HFF-Myc (cell line): ENCODE data around the gene OLIG3.

Experiments
- DNase-seq: peaks from one replicate; pipeline ENCODE4 v3.0.0-alpha.2; 2011; ENCODE audit warnings: low read depth; ENCODE audit errors: extremely low read depth
- H3K4me3 ChIP-seq: replicated peaks from 2 replicates; pipeline ENCODE4 v1.5.1; 2011; ENCODE audit warnings: low read depth, mild to moderate bottlenecking, control low read depth, low read length
- CTCF ChIP-seq: IDR thresholded peaks from 2 replicates; pipeline ENCODE4 v1.5.1; 2012; ENCODE audit warnings: mild to moderate bottlenecking, low read depth, low read length, control low read depth; ENCODE audit errors: missing control alignments

The OLIG3 gene

GRCh38 chr6:137494281-137494987, at the start of gene OLIG3:
Gene OLIG3 (minus strand): TSS chr6:137494394. CDS start chr6:137494170, 224 bp downstream.
- no peak for DNase-seq
- H3K4me3 ChIP-seq = no peak within 1 kb of the TSS
- TF ChIP-seq CTCF = no peak

- TF ChIP-seq CTCF = no peak
- no peak for DNase-seq
- no peak overlapping the region for H3K4me3 ChIP-seq
Measured at GRCh38 chr6:137543114-137543513, 48.9 kb upstream of the OLIG3 start.

GRCh38 chr6:137542713-137543112, 48.5 kb upstream of the OLIG3 start:
- no peak for DNase-seq
- no peak overlapping the region for H3K4me3 ChIP-seq

GRCh38 chr6:137541534-137542063, 47.4 kb upstream of the OLIG3 start:
- DNase-seq = no peak
- TF ChIP-seq CTCF = no peak
- H3K4me3 ChIP-seq = no peak overlapping the region

More at GRCh38 chr6:137542713-137543112, 48.5 kb upstream of the OLIG3 start:
- no peak for TF ChIP-seq CTCF

GRCh38 chr6:137536104-137536773, 42.0 kb upstream of the OLIG3 start:
- DNase-seq = no peak
- no peak overlapping the region for H3K4me3 ChIP-seq
- TF ChIP-seq CTCF = no peak

GRCh38 chr6:137531376-137532092, 37.3 kb upstream of the OLIG3 start:
- no peak overlapping the region for H3K4me3 ChIP-seq
- TF ChIP-seq CTCF = no peak
- DNase-seq = no peak
